Superior temporal gyrus (tissue), 1 donor: ENCODE measurements around the gene PSAP.
"Not testable (repeated sequence)": the region's sequence is repeated elsewhere in the genome, so short reads cannot be mapped to it uniquely, and the experiment has no call there.

Source experiments
- DNase-seq: peaks from one replicate; pipeline ENCODE4 v3.0.0-alpha.2; 2016; ENCODE audit errors: extremely low spot score

The PSAP gene

DNA sequence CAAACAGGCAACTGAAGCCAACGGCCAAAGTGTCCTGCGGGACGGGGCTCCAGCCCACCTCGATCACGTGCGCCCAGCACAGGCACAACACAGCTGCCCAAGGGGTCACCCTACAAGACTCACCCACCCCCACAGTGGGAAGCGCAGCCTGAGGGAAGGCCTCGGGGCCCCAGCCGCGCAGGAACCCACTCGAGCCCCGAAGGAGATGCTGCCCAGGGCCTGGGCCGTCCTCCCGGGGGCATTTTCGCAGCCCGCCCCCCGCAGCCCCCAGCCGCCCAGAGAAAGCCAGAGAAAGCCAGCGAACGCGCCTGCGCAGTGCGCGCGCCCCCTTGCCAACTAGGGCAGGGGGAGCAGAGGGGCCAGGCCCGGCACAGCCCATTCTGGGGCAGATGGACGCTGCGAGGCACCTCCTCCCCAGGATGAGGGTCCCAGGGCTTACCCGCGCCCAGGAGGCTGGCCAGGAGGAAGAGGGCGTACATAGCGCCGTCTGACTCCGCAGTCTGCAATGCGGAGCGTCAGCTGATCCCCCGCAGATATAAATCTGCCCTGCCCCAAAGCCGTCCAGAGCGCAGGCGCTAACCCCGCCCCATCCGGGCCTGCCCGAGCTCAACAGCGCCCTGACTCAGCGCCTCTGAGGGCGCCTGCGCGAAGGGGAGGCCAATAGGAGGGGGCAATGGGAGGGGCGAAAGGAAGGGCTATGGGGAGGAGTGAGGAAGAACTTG lies at the start of gene PSAP:
Gene PSAP (minus strand): TSS at position 509 of the 722 bp plus-strand sequence. CDS start 30 bp downstream, at position 479.
- DNase-seq, result peak; percentile 98

DNA sequence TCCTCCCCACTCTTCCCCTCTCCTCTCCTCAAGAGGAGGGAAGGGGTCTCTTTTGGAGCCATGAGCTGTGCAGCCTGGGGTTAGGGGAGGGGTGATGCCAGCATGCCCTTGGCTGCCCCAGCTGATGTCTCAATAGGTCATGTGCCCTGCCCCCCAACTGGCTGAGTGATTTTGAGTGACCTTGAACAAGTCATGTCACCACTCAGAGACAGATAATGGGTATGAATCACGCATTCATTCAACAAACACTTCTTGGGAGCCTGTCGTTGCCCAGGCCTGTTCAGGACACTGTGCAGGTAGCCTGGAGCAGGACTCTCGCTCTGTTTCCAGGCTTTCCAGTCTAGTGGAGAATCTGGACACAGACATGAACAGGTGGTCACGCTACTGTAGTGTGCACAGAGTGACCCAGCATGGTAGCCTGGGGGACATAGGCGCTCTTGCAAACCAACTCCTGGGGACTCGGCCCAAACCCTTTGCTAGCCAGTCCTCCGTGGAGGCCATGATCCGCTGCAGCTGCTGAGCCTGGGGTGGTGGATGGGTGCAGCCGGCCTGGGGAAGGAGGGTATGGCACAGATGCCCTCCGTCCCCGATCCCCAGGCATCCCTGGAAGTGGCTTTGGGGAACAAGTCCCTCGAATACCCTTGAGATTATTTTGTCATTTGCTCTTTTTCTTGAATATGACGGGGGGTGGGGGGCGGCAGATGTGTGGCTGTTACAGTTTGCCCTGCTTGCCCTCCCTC lies 49.6 kb upstream of the PSAP start:
- no peak for DNase-seq

DNA sequence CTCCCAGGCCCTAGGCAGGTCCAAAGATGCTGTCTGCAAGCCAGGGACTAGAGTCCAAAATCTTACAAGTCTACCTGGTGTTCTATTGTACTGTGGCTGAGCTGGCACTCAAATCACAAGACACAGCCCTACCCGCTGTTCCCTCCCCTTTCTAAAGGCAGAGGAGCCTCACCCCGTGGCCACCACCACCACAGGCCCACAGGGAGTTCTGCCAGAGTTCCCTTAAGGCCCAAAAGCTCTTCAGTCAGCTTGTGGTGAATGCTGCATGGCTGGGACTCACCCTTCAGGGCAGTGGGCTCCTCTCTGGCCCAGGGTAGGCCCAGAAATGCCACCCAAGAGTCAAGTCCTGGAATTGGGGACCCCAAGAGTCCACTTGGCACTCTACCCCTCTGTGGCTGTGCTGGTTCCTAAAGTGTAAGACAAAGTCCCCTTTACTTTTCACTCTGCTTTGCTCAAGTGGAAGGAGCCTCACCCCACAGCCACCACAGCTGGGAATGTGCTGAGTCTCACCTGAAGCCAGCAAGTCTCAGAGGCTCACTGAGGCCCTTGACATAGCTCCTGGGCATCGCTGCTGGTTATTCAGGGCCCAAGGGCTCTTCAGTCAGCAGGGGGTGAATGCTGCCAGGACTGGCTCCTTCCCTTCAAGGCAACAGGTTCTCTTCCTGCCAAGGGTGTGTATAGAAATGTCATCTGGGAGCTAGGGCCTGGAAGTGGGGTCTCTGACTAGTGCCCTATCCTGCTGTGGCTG lies 48.8 kb upstream of the PSAP start:
- no peak for DNase-seq

DNA sequence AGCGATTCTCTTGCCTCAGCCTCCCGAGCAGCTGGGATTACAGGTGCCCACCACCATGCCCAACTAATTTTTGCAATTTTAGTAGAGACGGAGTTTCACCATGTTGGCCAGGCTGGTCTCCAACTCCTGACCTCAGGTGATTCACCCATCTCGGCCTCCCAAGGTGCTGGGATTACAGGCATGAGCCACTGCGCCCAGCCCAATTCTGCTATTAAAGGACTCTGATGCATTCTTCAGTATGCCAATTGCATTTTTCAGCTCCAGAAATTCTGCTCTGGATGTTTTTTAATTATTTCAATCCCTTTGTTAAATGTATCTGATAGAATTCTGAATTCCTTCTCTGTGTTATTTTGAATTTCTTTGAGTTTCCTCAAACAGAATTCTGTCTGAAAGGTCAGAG lies 47.3 kb upstream of the PSAP start:
- not testable (repeated sequence) for DNase-seq

DNA sequence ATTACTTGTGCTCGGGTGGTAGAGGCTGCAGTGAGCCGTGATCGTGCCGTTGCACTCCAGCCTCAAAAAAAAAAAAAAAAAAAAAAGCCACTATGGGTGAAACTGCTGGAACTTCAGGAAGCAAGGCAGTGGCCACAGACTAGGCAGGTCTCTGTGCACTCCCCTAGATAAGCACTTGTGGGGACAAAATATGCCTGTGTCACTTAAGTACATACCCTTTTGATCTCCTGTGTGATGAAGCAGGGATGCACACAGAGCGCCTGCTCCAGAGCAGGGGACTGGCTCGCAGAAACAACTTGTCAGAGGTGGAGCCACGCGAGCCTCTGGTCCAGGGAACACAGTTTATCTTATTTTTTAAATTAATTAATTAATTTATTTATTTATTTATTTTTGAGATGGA lies 42.9 kb upstream of the PSAP start:
- DNase-seq, result no peak

DNA sequence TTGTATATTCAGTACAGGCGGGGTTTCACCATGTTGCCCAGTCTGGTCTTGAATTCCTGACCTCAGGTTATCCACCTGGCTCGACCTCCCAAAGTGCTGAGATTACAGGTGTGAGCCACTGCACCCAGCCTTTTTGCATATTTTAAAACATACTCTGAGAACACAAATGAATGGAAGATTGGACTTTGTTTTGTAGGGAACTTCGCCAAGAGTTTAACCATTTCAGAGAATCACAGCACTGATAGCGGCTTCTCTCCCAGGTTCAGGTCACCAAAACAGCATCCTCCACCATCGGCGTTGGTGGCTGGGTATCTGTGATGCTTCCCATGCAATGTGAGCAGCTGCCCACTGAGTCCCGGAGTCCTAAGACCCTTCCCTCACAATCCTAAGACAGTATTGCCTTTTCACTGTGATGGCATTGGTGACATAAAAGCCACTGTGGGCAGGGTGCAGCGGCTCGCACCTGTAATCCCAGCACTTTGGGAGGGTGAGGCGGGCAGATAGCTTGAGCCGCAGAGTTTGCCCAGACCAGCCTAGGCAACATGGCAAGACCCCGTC lies 42.3 kb upstream of the PSAP start:
- DNase-seq, result no peak

DNA sequence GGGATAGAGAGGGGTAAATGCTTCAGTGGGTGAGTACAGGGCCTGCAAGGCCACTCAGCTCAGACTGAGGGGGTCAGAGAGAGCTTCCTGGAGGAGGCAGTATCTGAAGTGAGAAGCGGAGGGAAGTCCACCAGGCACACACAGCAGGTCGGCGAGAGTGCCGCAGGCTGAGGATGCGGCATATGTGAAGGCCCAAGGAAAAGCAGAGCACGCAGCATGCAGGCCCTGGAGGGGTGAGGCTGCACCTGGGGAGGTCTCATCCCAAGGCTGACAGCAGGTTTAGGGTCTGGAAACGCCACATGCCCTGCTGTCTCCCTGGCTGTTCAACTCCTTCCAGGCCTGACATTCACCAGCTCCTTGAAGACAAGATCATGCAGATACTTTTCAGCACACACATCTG lies 40.4 kb upstream of the PSAP start:
- DNase-seq, result no peak

DNA sequence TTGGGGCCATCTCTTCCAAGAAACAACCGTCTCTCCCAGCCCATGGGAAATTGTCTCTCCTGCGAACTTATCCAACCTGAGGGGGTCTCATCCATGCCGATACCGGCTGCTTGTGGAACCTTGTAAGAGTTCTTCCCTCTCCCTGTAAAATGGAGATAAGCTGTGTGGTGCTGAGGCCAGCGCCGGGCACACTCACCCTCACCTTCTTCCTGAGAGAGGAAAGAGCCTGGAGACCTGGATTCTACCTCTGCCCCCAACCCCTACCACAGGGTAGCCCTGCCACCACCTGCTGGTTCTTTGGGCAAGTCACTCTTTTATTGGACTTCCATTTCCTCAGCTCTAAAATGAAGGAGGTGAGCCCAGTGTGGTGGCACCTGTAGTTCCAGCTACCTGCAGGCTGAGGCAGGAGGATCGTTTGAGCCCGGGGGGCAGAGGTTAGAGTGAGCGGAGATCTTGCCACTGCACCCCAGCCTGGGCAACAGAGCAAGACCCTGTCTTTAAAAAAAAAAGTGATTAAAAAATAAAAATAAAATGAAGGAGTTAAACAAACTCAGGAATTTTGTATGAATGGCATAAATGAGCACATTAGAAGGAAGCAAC lies 38.4 kb upstream of the PSAP start:
- no peak for DNase-seq

DNA sequence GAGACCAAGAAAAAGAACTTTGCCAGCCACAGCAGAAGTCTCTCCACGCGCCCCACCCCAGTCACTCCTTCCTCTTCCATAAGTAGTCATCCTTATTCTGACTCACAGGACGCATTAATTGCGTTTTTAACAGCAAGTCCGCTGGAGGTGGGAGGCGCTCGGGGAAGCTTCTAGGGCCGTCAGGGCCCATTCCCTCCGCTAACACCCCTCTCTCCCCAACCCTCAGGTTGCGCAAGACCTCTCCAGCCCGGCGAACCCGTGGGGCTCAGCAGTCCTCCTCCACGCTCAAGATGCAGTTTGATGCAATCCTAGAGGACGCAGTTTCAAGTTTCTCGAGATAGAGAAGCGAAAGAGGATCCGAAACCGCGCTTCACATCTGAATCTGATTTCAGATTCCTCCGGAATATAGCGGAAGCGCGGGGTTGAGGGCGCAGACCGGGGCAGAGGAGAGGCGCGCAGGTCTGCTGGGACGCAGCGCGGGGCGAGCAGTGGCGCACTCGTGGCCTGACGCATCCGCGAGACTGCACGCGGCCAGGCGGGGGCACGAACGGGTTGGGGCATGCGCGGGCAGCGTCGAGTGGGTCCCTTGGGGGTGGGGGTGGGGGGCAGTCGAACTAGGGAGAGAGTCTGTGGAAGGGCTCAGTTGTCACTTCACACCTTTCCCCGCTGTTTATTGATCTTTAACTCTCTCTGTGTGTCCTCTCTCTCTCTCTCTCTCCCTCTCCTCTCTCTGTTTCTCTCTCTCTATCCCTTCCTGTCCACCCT lies 37.8 kb upstream of the PSAP start:
- peak; percentile 76 for DNase-seq

DNA sequence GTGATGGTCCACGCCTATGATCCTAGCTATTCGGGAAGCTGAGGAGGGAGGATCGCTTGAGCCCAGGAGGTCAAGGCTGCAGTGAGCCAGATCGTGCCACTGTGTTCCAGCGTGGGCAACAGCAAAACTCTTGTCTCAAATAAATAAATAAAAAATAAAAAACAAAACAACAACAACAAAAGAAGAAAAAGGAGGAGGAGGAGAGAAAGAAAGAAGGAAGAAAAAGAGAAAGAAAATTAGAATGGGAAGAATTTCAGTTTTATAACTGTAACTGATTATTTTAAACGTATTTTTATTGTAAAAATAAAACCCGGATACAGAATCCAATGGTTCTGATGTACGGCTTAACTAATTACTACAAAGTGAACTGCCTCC lies 37.2 kb upstream of the PSAP start:
- no peak for DNase-seq

DNA sequence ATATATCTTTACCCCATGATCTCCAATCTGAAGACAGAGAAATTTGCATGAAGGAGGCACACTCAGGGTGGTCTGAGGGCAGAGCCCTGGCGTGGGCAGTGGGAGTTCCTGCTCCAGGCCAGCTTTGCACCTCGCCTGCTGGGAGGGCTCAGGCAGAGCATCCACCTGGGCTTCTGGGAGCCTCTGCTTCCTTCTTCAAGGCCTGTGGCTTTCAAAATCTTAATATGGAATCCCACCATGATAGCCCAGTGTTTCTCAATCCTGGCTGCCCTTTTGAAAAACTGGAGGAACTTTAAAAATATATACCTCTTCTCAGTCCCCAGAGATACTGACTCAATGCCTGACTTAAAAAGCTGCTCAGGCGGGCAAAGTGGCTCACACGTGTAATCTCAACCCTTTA lies 36.7 kb upstream of the PSAP start:
- DNase-seq, result no peak

DNA sequence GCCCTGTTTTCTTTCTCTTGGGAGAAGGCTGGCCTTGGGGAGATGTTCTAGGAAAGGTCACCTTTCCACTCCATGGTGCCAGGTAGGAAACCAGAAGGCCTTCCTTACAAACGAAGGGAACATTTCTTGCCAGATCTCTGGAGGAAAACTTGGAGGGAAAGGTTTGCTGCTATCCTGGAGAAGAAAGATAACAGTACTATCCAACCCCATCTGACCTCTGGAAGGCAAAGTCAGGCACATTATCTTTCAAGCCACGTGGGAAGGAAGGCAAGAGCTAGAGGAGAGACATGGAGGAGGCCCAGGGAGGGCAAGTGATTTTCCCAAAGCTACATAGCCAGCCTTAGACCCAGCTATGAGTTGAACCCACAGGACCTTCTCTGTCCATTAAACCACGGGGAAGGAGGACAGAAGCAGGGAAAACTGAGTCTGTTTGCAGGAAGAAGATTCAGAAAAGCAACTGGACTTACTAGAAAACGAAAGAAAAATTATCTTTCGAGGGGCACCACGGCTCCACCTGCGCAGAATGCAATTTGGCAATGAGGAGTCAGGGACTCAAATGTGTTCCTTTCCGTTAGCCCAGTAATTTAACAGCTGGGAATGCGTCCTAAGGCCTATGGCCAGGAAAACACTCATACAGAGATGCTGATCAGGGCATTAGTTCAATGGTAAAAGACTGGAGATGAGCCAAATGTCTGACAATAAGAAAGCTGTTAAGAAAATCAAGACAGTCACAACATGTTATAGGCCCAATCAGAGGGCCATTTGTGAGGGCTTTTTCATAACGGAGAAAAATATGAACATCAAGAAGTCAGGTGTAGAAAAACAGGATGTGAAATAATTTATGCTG lies 32.0 kb upstream of the PSAP start:
- no peak for DNase-seq

DNA sequence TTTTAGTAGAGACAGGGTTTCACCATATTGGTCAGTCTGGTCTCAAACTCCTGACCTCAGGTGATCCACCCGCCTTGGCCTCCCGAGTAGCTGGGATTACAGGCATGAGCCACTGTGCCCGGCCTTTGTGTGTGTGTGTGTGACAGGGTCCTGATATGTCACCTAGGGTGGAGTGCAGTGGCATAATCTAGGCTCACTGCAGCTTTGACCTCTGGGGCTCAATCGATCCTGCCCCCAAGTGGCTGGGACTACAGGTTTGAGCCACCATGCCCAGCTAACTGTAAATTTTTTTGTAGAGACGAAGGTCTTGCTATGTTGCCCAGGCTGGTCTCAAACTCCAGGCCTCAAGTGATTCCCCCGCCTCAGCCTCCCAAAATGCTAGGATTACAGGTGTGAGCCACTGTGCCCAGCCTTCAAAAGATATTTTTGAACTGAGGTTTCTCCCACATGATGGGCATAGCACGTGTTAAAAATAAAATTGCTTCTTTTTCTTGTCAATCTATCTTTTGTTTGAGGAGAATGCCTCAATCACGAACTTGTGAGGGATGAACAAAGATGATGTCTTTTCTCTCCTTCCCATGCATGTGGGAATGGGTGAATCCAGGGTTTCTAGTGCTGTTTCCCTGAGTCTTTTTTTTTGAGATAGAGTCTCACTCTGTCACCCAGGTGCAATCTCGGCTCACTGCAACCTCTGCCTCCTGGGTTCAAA lies 30.8 kb upstream of the PSAP start:
- no peak for DNase-seq

DNA sequence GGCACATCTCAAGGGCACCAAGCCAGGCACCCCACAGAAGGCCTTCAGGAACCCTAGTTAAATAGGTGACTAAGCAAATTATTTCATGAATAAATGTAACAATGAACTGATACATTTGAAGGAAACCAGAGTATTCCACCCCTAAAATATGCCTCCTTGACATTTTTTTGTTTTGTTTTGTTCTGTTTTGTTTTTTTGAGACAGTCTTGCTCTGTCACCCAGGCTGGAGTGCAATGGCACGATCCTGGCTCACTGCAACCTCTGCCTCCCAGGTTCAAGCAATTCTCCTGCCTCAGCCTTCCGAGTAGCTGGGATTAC lies 30.2 kb upstream of the PSAP start:
- not testable (repeated sequence) for DNase-seq

DNA sequence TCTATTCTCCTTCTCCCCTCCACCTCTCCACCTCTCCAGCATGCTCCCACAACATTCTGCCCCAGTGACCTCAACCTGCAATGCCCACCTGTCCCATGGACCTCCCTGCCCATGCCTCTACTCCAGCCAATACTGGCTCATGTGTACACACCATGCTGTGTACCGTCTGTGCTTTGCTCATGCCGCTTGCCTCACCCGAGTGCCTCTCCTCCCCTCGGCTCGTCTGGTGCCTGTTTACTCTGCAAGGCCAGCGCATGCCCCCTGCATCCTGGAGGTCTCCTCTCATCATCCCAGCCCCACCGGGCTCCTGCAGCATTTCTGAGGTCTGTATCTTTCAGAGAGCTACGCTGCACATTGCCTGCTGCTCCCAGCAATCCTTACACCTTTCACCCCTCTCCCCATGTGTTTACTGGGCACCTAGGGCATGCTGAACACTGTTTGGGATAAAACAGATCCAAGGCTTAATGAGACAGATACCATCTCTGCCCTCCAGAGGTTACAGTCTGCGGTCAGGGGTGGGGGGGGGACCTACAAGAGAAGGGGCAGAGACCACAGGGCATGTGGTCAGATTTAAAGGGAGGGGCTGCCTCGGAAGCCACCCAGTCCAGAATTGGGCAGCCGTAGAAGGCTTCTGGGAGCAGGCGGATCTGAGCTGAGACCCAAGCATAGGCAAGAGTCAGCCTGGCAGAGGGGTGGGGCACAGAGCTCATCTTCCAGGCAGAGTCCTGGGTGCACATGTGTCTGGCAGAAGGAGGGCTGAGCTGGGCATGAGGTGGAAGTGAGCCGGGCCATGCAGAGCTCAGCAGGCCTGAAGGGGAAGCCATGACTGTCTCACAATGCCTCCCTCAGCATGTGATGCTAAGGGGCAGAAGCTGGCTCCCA lies 29.6 kb upstream of the PSAP start:
- no peak for DNase-seq

DNA sequence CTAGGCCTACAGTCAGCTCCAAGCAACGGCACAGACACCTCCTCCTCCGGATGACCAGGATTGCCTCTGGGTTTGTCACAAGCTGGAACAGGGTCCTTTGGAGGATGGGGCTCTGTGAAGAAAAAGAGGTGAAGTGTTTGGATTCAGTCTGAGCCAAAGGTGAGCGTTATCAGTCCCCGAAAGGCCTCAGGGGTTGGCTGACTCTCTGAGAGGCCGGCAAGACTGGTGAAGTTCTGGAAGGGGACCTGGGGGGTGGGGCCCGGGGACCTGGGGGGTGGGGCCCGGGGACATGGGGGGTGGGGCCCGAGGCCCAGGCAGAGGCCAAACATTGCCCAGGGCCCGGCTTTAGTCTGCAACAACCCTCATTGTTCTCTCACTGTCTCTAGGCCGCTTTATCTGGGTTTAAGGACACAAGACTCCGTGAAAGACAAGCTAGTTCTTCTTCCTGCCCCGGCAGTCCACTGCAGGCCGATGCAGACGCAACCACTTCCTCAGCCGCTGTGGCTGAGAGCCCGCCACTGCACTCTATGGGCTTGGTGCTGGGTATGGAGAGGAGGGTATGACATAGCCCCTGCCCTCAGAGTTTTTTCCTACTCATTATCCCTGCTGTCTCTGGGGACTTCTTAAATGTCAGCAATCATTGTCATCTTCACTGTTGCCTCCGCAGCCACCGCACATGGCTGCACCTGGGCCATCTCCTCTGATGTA lies 27.4 kb upstream of the PSAP start:
- no peak for DNase-seq

DNA sequence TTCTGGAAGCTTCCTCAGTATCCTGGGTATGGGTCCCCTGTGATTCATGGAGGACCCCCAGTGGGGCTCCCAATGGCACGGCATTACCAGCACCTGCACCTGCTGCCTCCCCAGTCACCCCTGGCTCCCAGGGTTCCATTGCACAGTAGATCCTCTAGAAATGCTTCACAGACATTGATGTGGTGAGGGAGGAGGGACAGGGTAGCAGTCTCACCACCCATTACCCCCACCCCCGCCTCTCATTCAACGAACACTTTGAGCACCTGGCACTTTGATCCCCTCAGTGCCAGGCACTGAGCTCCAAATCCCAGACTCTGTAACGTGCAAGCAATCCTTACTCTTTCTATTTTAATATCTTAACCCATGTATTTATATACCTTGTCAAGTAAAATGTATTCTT lies 26.8 kb upstream of the PSAP start:
- no peak for DNase-seq

DNA sequence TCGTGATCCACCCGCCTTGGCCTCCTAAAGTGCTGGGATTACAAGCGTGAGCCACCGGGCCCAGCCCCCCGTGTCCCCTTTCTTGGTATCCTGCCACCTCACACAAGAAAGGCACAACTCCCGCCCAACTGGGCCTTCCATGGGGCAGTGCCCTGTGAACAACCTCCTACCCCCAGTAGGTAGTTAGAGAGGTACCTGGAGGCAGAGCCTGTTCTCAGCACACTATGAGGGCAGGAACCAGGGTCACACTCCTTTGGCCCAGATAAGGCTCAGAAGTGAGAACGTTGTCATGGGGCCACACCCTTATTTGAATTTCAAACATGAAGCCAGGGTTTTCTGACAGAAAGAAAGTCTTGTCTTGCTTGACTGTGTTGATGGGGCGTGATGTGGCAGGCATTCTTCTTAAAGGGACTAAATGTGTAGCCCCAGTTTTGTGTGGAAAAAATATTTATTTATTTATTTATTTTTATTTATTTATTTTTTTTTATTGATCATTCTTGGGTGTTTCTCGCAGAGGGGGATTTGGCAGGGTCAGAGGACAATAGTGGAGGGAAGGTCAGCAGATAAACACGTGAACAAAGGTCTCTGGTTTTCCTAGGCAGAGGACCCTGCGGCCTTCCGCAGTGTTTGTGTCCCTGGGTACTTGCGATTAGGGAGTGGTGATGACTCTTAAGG lies 23.8 kb upstream of the PSAP start:
- not testable (repeated sequence) for DNase-seq
